Gastroesophageal sphincter (tissue), 3 donors: ENCODE measurements around the gene PTPN12.

Experiments used
- CTCF ChIP-seq, 4 experiments: fragments of 200-600 bp in 2 of 4; fragments of 450-650 bp in 2 of 4; sonication (generic) in 1 of 4; IDR thresholded peaks; one replicate each; pipeline ENCODE4 v1.5.1; 2017 to 2019; ENCODE audit warnings: antibody characterized with exemption in 4 of 4, mild to moderate bottlenecking in 2 of 4, moderate library complexity in 2 of 4
- EP300 ChIP-seq: sonication (generic); formaldehyde crosslinking; IDR thresholded peaks from one replicate; pipeline ENCODE4 v1.6.1; 2017; ENCODE audit warnings: antibody characterized with exemption, mild to moderate bottlenecking
- POLR2A ChIP-seq, 2 donors: fragments of 450-650 bp; IDR thresholded peaks; one replicate each; pipeline ENCODE4 v1.6.1; 2017; ENCODE audit warnings: antibody characterized with exemption in 2 of 2, mild to moderate bottlenecking in 2 of 2, moderate library complexity in 1 of 2

DNA sequence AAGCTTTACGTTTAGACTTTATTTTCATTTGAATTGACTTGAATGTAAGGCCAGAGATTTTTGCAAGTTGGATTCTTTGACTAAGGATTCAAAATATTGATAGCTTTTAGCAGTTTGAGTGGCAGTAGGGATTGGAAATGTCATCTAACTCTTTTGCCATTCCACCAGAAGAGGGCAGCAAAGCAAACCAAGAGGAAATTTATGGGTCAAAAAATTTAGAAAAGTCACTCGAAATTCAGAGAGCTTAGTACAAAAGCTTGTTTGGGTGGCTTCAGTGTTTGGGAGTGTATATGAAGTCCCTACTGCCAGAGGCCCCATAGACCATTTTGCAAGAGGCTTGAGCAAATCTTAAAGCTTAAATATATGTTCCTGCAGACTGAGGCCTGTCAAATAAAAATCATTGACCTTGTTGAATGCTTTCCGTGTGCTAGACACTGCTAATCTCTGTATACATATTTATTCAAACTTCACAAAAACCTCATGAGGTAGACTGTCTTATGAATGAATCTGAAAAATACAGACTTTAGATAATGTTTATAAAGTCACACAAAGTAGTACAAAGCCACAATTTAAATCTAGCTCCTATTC lies 114.6 kb downstream of the PTPN12 start:
- TF ChIP-seq EP300, result no peak
- peak; percentile 60 to 72 (median 68) for TF ChIP-seq CTCF (IDR thresholded peaks at IDR 0.05)
- no peak for TF ChIP-seq POLR2A (IDR thresholded peaks at IDR 0.05)
